K562 (cell line): ENCODE data around the gene SVEP1. TPM values are rescaled to one million over a fixed set of nuclear protein-coding genes. Genes with fewer than 3 reads are reported as not detected.

ENCODE experiments used
- ATAC-seq: fragments of 200-7000 bp; cut with Tn5 transposase; 3 replicates; pipeline ENCODE4 v1.9.1; 2020; ENCODE audit warnings: moderate library complexity
- BruUV-seq: library from RNA; stranded (reverse); fragments of 400-500 nt; replicated peaks from 2 replicates; lab custom pipeline; 2021; lab: Mats Ljungman, UMichigan
- CTCF ChIA-PET: fragments of 300-600 bp; formaldehyde crosslinking; extraction: SDS; loops from one replicate; lab custom pipeline; 2021; ENCODE audit warnings: low intra/inter-chr PET ratio; lab: Yijun Ruan, JAX
- POLR2A ChIA-PET: fragments of 300-600, 350-650 bp; sonication (Branson Sonifier 250); formaldehyde crosslinking; extraction: SDS; loops from one replicate; lab custom pipeline; 2021; ENCODE audit warnings: antibody characterized with exemption, inconsistent platforms; lab: Yijun Ruan, JAX
- DNase-seq, 4 experiments: peaks; one replicate each; pipeline versions ENCODE4 v3.0.0 to v3.0.0-alpha.2; 2011 to 2018; ENCODE audit warnings: low spot score in 3 of 4, mixed read lengths in 3 of 4; ENCODE audit errors: extremely low read depth in 1 of 4
- FAIRE-seq: peaks from 2 replicates; lab custom pipeline; 2011; peaks lifted over from hg19 to GRCh38; lab: Jason Lieb, UNC
- H2AFZ ChIP-seq: 2 replicates; pipeline ENCODE4 v1.6.0; 2011; ENCODE audit warnings: low read depth, low read length, control low read depth, inconsistent platforms
- H3K27ac ChIP-seq: fragments of 200-600 bp; 3 replicates; pipeline ENCODE4 v1.8.0; 2011; ENCODE audit warnings: low read depth, mild to moderate bottlenecking, control low read depth, inconsistent platforms, low read length, moderate library complexity, mixed read lengths; ENCODE audit errors: extremely low read depth
- H3K27me3 ChIP-seq, 2 experiments: fragments of 300-600 bp in 1 of 2; 2 replicates in 1 of 2; 3 replicates in 1 of 2; pipeline versions ENCODE4 v1.6.0 to v1.8.0; 2011; ENCODE audit warnings: inconsistent platforms in 2 of 2, low read length in 2 of 2, mild to moderate bottlenecking in 1 of 2, mixed read lengths in 1 of 2, moderate library complexity in 1 of 2; ENCODE audit not compliant: control insufficient read depth in 2 of 2, insufficient read depth in 2 of 2
- H3K36me3 ChIP-seq: fragments of 300-600 bp; 3 replicates; pipeline ENCODE4 v1.8.0; 2011; ENCODE audit warnings: mild to moderate bottlenecking, low read length, inconsistent platforms; ENCODE audit not compliant: control insufficient read depth, insufficient read depth
- H3K4me1 ChIP-seq, 2 experiments: fragments of 200-600 bp in 1 of 2; replicated peaks in 1 of 2; 2 replicates in 1 of 2; 3 replicates in 1 of 2; pipeline versions ENCODE4 v1.5.1 to v1.8.0; 2011; ENCODE audit warnings: inconsistent platforms in 2 of 2, low read length in 2 of 2, mild to moderate bottlenecking in 1 of 2, mixed read lengths in 1 of 2, moderate library complexity in 1 of 2; ENCODE audit not compliant: control insufficient read depth in 2 of 2, insufficient read depth in 2 of 2
- H3K4me2 ChIP-seq: 2 replicates; pipeline ENCODE4 v1.6.1; 2011; ENCODE audit warnings: low read length, control low read depth, inconsistent platforms, mixed read lengths; ENCODE audit not compliant: insufficient read depth
- H3K4me3 ChIP-seq: fragments of 200-600 bp; sonication (generic), shearing (Covaris generic); 2 replicates; pipeline ENCODE4 v1.5.1; 2016; ENCODE audit warnings: control low read depth, inconsistent platforms
- H3K79me2 ChIP-seq: fragments of 200-600 bp; 3 replicates; pipeline ENCODE4 v1.8.0; 2011; ENCODE audit warnings: low read length, inconsistent platforms; ENCODE audit not compliant: control insufficient read depth, insufficient read depth
- H3K9ac ChIP-seq, 2 experiments: 2 replicates each; pipeline versions ENCODE4 v1.6.0 to v1.6.1; 2011; ENCODE audit warnings: low read depth in 2 of 2, low read length in 2 of 2, control low read depth in 1 of 2, inconsistent platforms in 1 of 2, mild to moderate bottlenecking in 1 of 2, mixed read lengths in 1 of 2; ENCODE audit not compliant: insufficient read depth in 1 of 2
- H3K9me1 ChIP-seq: one replicate; pipeline ENCODE4 v1.6.0; 2011; ENCODE audit warnings: inconsistent platforms, mild to moderate bottlenecking, low read length, moderate library complexity; ENCODE audit not compliant: control insufficient read depth, insufficient read depth
- H3K9me3 ChIP-seq: replicated peaks from 2 replicates; pipeline ENCODE4 v1.5.1; 2011; ENCODE audit warnings: low read depth, low read length, inconsistent platforms; ENCODE audit not compliant: control insufficient read depth, insufficient read depth
- H4K20me1 ChIP-seq: replicated peaks from 2 replicates; pipeline ENCODE4 v1.6.1; 2011; ENCODE audit warnings: low read length, inconsistent platforms, mixed read lengths; ENCODE audit not compliant: control insufficient read depth, insufficient read depth
- BHLHE40 ChIP-seq: IDR thresholded peaks from 2 replicates; pipeline ENCODE4 v1.6.1; 2011; ENCODE audit warnings: low read length, improper control_type of control experiment
- BRF1 ChIP-seq: IDR thresholded peaks from 3 replicates; pipeline ENCODE4 v1.6.1; 2011; ENCODE audit warnings: borderline replicate concordance, mild to moderate bottlenecking; ENCODE audit not compliant: insufficient read length; ENCODE audit errors: extremely low read depth
- CBX8 ChIP-seq: fragments of 200-600 bp; sonication (generic); IDR thresholded peaks from 2 replicates; pipeline ENCODE4 v1.6.1; 2012; ENCODE audit warnings: borderline replicate concordance, mixed run types, low read depth, mild to moderate bottlenecking, moderate library complexity, mixed read lengths, low read length, control low read depth, inconsistent platforms; ENCODE audit not compliant: poor library complexity, severe bottlenecking; ENCODE audit errors: extremely low read depth
- CCNT2 ChIP-seq: IDR thresholded peaks from 2 replicates; pipeline ENCODE4 v1.6.1; 2011; ENCODE audit warnings: borderline replicate concordance, low read depth, mild to moderate bottlenecking, moderate library complexity, mixed read lengths, low read length; ENCODE audit not compliant: insufficient read length; ENCODE audit errors: extremely low read depth
- ESRRA ChIP-seq: fragments of 450-650 bp; IDR thresholded peaks from 2 replicates; pipeline ENCODE4 v1.6.1; 2014; ENCODE audit warnings: low read depth, mild to moderate bottlenecking, moderate library complexity, borderline replicate concordance
- MEF2D ChIP-seq: conservative IDR thresholded peaks from 2 replicates; pipeline ENCODE4 v1.6.1; 2016; ENCODE audit warnings: low read depth, missing genetic modification characterization, missing compliant biosample characterization
- RBM22 ChIP-seq: fragments of 200-400 bp; formaldehyde crosslinking; IDR thresholded peaks from 2 replicates; pipeline ENCODE4 v1.6.1; 2018; ENCODE audit warnings: low read length, low read depth; ENCODE audit not compliant: poor library complexity, severe bottlenecking
- RBM34 ChIP-seq: fragments of 200-400 bp; formaldehyde crosslinking; IDR thresholded peaks from 2 replicates; pipeline ENCODE4 v1.6.1; 2018; ENCODE audit warnings: low read length, borderline replicate concordance; ENCODE audit not compliant: insufficient read depth
- SIN3A ChIP-seq, 2 experiments: fragments of 150-350 bp in 1 of 2; IDR thresholded peaks; 2 replicates each; pipeline ENCODE4 v1.6.1; 2011 to 2016; ENCODE audit warnings: borderline replicate concordance in 2 of 2, low read depth in 2 of 2, low read length in 2 of 2, mild to moderate bottlenecking in 2 of 2, moderate library complexity in 2 of 2; ENCODE audit not compliant: control insufficient read depth in 1 of 2
- SP1 ChIP-seq: sonication (generic); formaldehyde crosslinking; IDR thresholded peaks from 2 replicates; pipeline ENCODE4 v1.8.1; 2022; ENCODE audit warnings: mild to moderate bottlenecking, missing genetic modification reagents
- ZNF146 ChIP-seq: IDR thresholded peaks from one replicate; pipeline ENCODE4 v1.6.1; 2018; ENCODE audit warnings: missing compliant biosample characterization; ENCODE audit not compliant: unreplicated experiment
- ZNF3 ChIP-seq: fragments of 250-450 bp; sonication (Bioruptor Pico); IDR thresholded peaks from 2 replicates; pipeline ENCODE4 v1.5.0; 2021; ENCODE audit warnings: mild to moderate bottlenecking, moderate library complexity
- ZNF668 ChIP-seq: fragments of 250-450 bp; sonication (Bioruptor Pico); IDR thresholded peaks from 2 replicates; pipeline ENCODE4 v1.8.0; 2022; ENCODE audit warnings: mild to moderate bottlenecking, inconsistent platforms
- whole genome bisulfite sequencing: fragments of 100-300 bp; shearing (Covaris generic); methylation state at CpG from one replicate; pipeline ENCODE4 v1.1.6; 2016; ENCODE audit warnings: low coverage, mixed read lengths; ENCODE audit not compliant: insufficient coverage; ENCODE audit errors: missing lambda C conversion rate; 5-methylcytosine and 5-hydroxymethylcytosine counted together
- in situ Hi-C: fragments of 300-500 bp; cut with MboI; formaldehyde crosslinking; loops from 4 replicates; pipeline ENCODE4 v1.15.0; 2018; ENCODE audit warnings: inconsistent platforms, mixed read lengths
- intact Hi-C: fragments of 100-400 bp; cut with micrococcal nuclease; formaldehyde crosslinking; loops from 2 replicates; pipeline ENCODE4 v1.14.2; 2022
- polyA plus RNA-seq, 8 experiments: library from polyadenylated mRNA; depleted of rRNA in 4 of 8; stranded (reverse) in 5 of 8; unstranded in 3 of 8; fragments of >200 nt; fragmentation: Nextera tagmentation in 2 of 8; fragmentation: Illumina TruSeq in 1 of 8; extraction: Ambion mirVana in 2 of 8; extraction: Trizol in 1 of 8; gene quantifications; 2 replicates each; pipeline versions ENCODE4 v1.2.1 to v1.2.3, GENCODE V29; 2011 to 2014; ENCODE audit warnings: inconsistent platforms in 1 of 8, missing spikeins in 1 of 8
- total RNA-seq, 7 experiments: library from RNA; depleted of rRNA in 6 of 7; stranded (reverse); fragments of >200 nt in 6 of 7; fragmentation: Illumina TruSeq in 2 of 7; extraction: Trizol in 2 of 7; gene quantifications; 2 replicates each; pipeline versions ENCODE4 v1.2.1 to v1.2.3, GENCODE V29; 2011 to 2021; ENCODE audit warnings: low replicate concordance in 1 of 7
- TF ChIP-seq, protein P1 (sequence below): fragments of 450-650 bp; formaldehyde crosslinking; IDR thresholded peaks from 2 replicates; pipeline ENCODE4 v1.4.0; 2022; ENCODE audit warnings: missing genetic modification characterization

SVEP1 gene
- total and polyA plus RNA-seq, 9 of the 15 experiments (the other 6 are each of a cell fraction or from before 2014, with no cell fraction given), result 0.20 to 0.84 (median 0.43) TPM

DNA sequence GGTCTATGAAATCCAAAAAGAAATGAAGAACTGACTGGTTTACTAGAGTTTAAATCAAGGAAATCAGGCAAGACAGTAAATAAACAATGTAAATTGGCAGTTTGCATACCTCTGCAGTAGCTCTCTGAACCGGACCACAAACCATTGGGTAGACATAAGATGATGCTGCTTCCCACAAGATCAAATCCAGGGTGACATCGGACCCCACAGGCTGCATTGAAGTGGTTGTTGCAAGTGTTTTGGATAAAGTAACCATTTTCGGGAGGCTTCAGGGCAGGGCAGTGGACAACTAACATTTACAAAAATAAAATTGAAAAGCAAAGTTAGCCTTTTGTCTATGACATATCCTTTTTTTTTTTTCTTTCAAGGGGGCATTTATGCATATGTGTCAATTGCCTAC is 66.7 kb downstream of the SVEP1 start:
- ATAC-seq, result no peak
- H3K4me3 ChIP-seq, result no peak overlapping the region
- H3K27me3 ChIP-seq, result no peaks in the 10 kb centered on the region
- no peak overlapping the region for H3K9ac ChIP-seq
- DNase-seq, result no peak
- intact Hi-C loops, result no loop called here
- H3K79me2 ChIP-seq, result no peaks in the 10 kb centered on the region
- WGBS, result 0% methylated on average over 3 of the region's 3 CpGs
- no TSS peak for BruUV-seq
- no peaks in the 10 kb centered on the region for H3K36me3 ChIP-seq
- no peak overlapping the region for H3K27ac ChIP-seq
- H2AFZ ChIP-seq, result no peak overlapping the region
- H3K4me2 ChIP-seq, result no peak overlapping the region
- H3K9me1 ChIP-seq, result no peaks in the 10 kb centered on the region
- H4K20me1 ChIP-seq, result no peaks in the 10 kb centered on the region
- TF ChIP-seq CCNT2, result no peak
- TF ChIP-seq ZNF668 (CRISPR knock-in tag), result no peak
- TF ChIP-seq RBM34, result no peak
- TF ChIP-seq, protein P1, sequence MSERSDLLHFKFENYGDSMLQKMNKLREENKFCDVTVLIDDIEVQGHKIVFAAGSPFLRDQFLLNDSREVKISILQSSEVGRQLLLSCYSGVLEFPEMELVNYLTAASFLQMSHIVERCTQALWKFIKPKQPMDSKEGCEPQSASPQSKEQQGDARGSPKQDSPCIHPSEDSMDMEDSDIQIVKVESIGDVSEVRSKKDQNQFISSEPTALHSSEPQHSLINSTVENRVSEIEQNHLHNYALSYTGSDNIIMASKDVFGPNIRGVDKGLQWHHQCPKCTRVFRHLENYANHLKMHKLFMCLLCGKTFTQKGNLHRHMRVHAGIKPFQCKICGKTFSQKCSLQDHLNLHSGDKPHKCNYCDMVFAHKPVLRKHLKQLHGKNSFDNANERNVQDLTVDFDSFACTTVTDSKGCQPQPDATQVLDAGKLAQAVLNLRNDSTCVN (CRISPR knock-in tag), result no peak
- TF ChIP-seq RBM22, result no peak
- no peak for TF ChIP-seq ZNF146
- no peak for TF ChIP-seq SP1 (CRISPR knock-in tag)
- TF ChIP-seq BHLHE40, result no peak
- TF ChIP-seq MEF2D (tag), result no peak
- no peak for TF ChIP-seq BRF1
- TF ChIP-seq ESRRA, result no peak
- no peak for TF ChIP-seq CBX8
- TF ChIP-seq SIN3A (IDR thresholded peaks at IDR 0.05; ENCODE audit: borderline replicate concordance in 2 of 2, control insufficient read depth in 1 of 2, low read depth in 2 of 2, low read length in 2 of 2), result no peak
- no peak for TF ChIP-seq ZNF3
- POLR2A ChIA-PET, result no interaction called here
- H3K9me3 ChIP-seq, result no peaks in the 10 kb centered on the region
- FAIRE-seq, result no peak
- H3K4me1 ChIP-seq, result no peaks in the 10 kb centered on the region
- in situ Hi-C loops, result no loop called here
- CTCF ChIA-PET, result no interaction called here
